Suprapubic skin (tissue), 3 donors: ENCODE results near the gene ZNF492.

ENCODE experiments used
- EP300 ChIP-seq: sonication (generic); formaldehyde crosslinking; IDR thresholded peaks from one replicate; pipeline ENCODE4 v1.6.1; 2017; ENCODE audit warnings: antibody characterized with exemption
- POLR2A ChIP-seq, 2 donors: fragments of 450-650 bp; IDR thresholded peaks; one replicate each; pipeline ENCODE4 v1.6.1; 2017; ENCODE audit warnings: antibody characterized with exemption in 2 of 2, mild to moderate bottlenecking in 2 of 2, moderate library complexity in 2 of 2
- TF ChIP-seq, protein P1 (sequence below), 2 donors: fragments of 200-600 bp in 1 of 2; fragments of 450-650 bp in 1 of 2; sonication (generic) in 1 of 2; IDR thresholded peaks; one replicate each; pipeline ENCODE4 v1.5.1; 2016 to 2019; ENCODE audit warnings: antibody characterized with exemption in 2 of 2, mild to moderate bottlenecking in 1 of 2, moderate library complexity in 1 of 2

DNA sequence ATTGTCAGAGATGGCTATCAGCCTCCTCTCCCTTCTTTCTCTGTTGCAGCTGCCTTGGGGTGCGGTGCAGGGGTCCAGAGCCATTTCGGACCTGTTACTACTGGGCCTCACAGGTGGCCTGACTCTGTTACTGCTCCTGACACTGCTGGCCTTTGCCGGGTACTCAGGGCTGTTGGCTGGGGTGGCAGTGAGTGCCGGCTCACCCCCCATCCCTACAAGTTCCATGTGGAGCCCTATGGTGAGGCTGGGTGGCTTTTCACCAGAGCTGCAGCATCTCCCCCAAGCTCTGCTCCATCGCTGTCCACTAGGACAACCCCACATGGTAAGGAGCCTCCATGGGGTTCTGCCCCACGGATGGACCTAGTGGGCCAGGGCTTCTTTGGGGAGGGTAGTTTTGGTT is 13.7 kb upstream of the ZNF492 start:
- TF ChIP-seq, protein P1, sequence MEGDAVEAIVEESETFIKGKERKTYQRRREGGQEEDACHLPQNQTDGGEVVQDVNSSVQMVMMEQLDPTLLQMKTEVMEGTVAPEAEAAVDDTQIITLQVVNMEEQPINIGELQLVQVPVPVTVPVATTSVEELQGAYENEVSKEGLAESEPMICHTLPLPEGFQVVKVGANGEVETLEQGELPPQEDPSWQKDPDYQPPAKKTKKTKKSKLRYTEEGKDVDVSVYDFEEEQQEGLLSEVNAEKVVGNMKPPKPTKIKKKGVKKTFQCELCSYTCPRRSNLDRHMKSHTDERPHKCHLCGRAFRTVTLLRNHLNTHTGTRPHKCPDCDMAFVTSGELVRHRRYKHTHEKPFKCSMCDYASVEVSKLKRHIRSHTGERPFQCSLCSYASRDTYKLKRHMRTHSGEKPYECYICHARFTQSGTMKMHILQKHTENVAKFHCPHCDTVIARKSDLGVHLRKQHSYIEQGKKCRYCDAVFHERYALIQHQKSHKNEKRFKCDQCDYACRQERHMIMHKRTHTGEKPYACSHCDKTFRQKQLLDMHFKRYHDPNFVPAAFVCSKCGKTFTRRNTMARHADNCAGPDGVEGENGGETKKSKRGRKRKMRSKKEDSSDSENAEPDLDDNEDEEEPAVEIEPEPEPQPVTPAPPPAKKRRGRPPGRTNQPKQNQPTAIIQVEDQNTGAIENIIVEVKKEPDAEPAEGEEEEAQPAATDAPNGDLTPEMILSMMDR (IDR thresholded peaks at IDR 0.05), result no peak
- TF ChIP-seq EP300 (no peak), POLR2A (IDR thresholded peaks at IDR 0.05) (no peak)
